Stimulated activated CD8-positive, alpha-beta memory T cell treated with anti-CD3 and anti-CD28 coated beads, Interleukin-15, amount 100 ng/mL, for 4 hours (primary cell): ENCODE results near the gene DOCK9.

Experiments used
- DNase-seq, 2 donors: peaks; one replicate each; pipeline ENCODE4 v3.0.0-alpha.2; 2020; ENCODE audit warnings: low read depth in 2 of 2

DOCK9 gene

DNA sequence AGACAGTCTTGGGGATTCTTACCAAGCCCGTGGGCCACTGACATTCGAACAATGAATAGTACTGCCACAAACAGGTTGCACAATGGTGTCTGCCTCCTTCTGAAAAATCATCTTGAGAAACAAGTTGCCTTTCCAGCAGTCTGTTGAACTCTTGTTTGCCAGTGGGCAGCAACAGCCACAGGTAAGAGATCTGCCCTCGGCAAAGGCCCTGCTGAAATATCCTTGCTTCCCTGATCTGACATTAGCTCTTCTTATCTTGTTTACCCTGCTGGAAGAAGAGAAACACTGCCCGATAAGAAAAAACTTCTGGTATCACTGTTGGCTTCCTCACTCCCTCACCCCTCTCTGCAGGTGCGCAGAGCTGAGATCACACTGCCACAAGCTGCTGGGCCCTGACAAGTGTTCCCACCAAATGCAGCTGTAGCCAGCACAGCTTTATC lies 2.0 kb downstream of the DOCK9 start:
- DNase-seq: no peak

DNA sequence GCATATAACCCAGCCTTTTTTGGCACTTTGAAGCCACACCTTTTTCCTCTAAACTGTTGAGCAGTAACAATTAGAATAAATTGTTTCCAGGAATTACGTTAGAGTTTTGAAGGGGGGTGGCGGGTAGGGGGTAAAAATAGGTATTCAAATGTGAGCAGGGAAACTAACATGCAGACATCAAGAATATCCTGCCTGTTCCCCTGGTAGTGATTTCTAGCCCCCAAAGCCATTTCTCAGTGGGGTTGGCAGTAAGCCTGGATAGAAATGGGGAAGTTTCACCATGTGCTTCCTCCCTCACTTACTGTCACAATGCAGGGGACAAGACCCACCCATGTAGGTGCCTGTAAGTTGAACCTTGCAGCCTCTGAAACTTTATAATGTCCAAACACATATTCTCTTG lies 3.8 kb downstream of the DOCK9 start:
- no peak for DNase-seq

DNA sequence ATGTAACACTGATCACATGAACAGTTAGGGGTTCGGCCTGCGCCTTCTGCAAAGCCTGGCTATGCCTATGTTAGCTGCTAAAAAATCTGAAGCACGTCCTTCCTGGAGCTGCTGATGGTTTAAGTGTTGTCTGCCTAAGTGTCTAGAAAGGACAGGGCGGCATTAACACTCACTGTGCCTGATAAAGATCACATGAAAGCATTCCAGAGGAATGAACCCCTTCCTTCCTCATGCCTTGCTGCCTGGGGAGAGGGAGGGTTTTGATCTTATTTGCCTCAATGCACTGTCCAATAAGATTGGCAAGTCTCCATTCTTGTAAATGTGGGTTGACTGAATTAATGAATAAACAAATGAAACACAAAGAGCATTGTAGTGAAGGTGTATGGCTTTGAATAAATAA lies 5.2 kb downstream of the DOCK9 start:
- DNase-seq: no peak

DNA sequence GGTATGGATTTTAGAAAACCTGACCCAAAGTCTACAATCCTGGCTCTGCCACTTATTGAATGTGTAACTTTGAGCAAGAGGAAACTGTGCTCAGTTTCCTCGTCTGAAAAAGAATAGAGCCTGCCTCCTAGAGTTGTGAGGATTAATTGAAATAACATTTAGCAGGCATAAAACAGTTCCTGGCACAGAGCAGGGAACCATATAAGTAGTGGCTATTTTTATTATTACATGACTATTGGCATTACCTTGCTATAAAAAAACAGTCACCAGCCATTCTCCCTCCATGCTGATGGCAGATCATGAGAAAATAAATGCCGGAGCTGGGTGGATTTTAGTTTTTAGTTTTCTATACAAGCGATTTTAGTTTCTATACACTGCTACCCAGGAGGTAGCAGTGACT lies 5.8 kb downstream of the DOCK9 start:
- DNase-seq: no peak

DNA sequence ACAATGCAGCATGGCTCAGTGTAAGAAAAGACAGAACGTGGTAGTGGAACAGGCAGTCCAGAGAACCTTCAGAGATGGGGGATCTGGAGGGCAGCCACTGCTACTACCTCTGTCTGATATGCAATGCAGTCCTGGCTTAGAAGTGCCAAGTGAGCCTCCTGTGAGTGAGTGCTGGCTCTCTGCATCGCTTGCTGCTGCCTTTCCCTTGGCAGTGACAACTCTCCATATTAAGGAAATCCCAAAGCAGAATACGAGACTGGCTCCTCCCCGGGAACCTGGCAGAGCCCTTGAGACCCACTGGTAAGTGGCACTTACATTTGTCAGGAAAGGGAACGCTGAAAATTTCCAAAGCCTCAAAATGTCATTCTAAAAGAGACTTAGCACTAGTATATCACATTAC lies 7.5 kb downstream of the DOCK9 start:
- DNase-seq: no peak

DNA sequence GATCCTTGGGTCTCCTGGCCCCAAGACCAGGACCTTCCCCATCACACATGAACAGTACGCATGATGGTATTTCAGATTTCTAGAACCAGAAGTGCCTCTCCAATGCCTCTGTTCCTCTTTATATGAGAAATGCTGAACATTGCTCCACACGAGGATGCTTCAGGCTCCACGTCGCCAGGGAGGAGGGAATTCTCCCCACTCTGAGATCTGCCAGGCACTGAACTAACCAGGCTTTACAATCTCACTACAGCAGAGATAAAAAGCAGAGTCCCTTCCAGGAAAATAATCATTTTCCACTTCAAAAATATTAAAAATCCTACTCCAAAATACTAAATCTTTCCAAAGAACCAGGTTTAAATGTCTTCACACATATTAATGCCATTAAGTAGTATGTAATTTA lies 10.4 kb downstream of the DOCK9 start:
- no peak for DNase-seq

DNA sequence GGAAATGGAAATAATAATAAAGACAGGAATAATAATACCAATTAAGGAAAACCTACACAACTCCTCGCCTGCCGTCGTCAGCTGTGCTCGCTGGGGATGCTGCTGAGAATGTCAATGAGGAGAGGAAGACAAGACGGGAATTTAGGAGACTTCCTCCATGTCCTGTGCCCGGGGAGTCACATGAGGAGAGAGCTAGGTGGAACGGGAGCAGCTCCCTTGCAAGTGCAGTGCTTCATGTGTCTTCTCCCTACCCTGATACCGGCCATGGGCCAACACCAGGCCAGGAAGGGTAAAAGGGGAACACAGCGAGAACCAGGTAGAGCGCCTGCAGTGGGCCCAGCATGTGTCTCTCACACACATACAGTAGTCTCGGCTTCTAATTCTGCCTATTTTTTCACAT lies 11.8 kb downstream of the DOCK9 start:
- DNase-seq: no peak

DNA sequence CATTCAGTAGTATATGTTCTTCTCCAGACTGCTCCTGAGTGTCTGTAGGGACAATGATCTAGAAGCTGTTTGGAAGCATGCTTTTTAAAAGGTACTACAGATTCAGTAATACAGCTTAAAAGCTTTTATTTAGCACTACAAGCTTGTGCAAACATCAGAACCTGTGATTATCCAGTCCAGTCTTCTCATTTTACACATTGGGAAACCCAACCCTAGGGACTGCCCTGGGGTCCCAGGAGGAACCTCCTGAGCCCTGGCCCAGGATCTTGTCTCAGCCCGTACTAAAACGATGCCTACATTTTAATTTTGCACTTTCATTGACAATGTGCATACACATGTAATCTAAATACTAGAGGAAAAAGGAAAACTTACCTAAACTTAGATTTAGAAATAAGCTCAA lies 12.5 kb downstream of the DOCK9 start:
- no peak for DNase-seq

DNA sequence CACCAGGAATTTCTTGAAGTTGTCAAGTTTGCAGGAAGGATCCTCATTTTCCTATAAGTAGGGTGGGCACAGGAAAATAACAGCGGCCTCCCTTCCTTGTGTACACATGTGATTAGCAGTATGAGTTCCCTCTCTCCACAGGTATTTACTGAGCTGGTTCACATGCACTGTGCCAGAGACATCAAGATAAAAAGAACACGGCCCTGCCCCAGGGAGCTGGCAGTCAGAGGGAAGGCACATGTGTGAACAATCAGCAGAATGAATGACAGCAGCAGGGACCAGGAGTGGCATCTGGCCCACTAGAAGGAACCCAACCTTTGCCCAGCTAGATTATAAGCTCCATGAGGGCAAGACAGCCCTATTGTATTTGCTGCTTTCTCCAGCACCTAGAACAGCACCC lies 13.9 kb downstream of the DOCK9 start:
- no peak for DNase-seq

DNA sequence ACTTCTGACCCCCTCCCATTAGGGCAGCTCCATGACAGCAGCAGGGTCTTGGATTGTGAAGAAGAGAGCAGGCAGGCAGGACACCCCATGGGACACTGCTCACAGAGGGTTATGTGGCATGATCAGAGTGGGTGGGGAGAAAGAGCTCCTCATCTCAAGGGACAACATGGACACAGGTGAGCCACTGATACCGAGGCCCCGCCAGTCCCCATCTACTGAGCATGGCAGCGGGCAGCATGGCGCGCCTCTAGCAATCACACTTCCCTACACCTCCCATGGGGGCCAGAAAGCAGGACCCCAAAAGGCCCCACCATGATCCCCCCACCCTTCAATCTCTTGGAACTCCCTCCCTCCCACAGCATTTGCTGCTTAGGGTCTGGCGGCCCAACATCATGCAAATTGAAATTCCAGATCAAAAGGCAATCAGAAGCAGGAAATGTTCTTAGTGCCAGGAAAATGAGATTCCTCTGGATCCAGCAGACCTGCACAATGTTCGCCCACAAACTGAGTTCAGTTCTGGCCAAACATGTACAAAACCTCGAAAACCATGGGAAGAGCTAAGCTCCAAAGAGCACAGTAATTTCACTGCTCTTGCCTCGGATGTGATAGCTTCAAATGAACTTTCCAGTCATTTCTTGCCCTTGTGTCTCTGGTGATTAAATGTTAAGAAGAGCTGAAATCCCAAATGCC lies 14.8 kb downstream of the DOCK9 start:
- no peak for DNase-seq

DNA sequence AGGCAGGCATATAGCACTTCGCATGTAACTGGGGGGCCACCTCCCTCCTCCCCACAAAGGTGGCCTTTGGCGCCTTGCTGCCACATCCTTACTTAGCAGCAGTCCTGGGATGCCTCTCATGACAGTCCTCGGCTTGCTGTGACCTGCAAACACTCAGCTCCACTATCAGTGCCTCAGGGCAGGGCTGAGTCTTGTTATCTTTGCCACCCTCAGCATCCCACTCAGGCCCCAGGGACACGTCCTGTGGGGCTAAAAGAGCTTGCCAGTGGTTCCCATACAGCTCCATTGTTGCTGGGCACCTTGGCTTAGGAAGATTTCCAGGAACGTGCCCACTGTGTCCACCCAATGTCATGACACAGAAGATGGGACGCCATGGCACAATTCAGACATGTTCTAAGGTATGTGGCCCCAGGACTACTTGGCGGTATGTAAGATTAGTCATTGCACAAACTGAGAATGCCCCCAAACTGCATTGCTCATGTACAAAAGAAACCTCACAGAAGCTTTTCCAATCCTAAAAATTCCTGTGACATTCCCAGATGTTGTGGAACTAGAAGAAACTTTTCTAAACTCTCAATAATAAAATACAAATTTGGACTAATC lies 16.3 kb downstream of the DOCK9 start:
- DNase-seq: no peak

DNA sequence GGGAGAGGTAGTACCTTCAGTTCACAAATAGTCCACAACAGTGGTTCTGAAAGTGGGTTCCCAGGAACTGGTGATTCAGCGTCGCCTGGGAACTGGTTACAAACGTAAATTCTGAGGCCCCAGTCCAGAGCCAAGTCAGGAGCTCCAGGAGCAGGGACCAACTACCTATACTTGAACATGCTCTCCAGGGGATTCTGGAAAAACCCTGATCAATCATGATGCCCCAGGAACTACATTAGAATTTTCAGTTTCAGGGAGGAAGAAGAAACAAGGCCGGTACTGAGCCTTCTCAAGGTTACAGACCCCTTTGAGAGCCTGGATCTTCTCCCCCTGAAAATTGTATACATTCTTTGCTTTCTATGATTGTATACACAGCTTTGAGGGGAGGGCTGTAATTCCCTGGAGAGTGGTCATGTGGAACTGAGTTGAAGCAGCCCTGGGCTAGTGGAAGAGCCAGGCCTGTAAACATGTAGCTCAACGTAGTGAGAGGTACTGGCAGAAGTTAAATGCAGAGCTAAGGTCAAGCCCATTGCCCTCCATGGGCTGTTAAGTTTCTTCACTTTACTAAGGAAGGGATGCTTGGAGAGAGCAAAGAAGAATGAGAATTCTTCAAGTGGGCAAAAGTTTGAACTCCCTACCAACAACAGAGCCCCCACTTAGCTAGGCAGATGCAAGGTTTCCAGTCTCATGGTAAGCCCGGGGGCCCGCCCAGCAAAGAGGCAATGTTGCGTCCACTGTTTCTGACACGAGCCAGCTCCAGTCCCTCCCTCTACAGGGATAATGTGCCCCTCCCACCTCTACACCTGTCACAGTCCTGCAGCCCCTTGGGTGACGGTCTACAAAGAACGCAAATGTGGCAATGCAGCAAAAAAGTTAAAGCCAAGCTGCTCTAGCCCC lies 17.0 kb downstream of the DOCK9 start:
- no peak for DNase-seq

DNA sequence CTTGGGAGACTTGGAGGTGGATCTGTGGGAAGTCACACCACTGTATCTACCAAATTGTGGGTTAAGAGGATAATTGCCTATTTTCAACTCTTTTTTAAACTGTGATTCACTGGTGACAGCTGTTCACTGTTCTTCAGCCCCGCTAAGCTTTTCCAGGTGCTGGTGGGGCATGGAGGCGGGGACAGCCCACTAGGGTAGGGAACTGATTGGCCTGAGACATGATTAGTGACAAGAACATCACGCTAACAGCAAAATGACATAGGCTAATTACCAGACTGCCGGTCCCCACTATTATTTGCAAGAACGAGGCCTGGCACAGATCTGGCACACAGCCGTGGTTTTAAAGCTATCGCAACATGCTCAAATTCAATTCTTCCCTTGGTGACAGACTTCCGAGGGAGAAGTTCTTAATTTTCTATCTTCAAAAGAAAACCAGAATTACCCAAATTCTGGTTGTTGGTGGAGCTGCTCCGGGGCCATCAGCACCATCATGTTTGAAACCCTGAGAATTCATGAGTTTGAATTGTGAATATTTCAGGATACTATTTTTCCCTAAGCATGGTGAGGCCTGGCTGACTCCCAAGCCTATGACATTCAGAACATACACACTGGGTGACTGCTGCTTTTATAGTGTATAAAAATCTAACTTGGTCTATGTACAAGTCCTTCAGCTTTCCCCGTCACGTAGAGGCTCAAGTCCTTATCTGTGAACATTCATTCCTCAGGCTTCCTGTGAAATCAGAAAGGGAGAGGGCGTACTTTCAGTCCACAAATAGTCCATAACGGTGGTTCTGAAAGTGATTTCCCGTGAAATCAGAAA lies 17.9 kb downstream of the DOCK9 start:
- no peak for DNase-seq

DNA sequence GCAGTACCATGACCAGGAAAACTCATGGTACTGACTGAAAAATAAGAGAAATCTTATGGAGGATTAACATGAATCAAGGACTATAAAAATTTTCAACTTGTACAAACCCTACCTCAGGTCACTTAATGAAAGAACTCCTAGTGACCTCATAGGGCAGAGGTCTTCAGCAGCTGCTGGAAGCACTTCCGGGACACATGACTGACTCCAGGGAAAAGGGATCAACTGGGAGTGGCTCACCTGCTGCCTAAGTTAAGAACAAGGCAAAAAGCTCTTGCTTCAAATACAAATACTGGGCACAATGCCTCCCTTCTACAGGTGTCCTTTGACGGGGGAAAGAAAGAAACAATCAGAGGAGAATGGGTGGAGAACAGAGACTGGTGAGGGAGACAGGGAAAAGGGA lies 18.6 kb downstream of the DOCK9 start:
- no peak for DNase-seq

DNA sequence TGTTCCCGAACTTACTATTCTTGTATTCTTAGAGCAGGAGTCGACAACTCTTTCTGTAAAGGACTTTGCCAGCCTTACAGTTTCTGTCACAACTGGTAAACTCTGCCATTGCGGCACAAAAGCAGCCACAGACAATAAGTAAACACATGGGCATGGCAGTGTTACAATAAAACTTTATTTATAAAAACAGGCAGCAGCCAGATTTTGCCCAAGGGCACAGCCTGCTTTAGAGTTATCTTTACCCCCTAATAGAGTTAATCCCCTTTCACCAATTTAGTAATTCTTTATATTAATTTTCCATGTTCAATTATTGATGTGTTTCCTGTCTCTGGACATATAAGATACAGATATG lies 19.4 kb downstream of the DOCK9 start:
- DNase-seq: no peak

DNA sequence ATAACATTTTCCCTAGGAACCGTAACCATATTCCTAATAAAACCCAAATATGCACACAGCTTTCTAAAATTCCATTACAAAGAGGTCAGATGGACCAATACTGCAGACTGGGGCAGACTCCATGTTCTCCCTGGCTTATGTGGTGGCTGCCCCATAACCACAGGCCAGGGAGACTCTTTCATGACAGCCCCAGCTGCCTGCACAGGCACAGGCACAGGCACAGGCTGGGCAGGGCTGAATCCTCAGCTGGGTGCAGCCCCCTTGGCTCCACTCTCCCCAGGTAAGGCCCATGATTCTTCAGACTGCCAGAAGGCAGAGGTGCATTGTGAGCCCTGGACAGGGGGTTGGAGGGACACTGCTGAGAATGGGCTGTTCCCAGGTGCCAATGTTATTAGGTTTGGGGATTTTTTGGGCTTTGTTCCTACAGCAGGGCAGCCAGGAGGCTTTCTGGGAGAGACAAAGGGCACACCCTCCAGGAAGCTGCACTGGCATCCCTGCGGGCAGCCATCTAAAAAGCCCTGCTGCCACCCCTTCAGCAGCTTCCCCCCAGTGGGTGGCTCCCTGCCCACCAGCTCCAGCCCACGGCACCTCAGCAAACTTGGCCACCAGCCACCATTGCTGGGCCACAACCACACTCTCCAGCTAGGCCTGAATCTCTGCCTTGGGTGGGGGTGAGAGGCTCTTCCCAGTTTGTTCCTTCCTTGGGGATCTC lies 20.0 kb downstream of the DOCK9 start:
- DNase-seq: no peak

DNA sequence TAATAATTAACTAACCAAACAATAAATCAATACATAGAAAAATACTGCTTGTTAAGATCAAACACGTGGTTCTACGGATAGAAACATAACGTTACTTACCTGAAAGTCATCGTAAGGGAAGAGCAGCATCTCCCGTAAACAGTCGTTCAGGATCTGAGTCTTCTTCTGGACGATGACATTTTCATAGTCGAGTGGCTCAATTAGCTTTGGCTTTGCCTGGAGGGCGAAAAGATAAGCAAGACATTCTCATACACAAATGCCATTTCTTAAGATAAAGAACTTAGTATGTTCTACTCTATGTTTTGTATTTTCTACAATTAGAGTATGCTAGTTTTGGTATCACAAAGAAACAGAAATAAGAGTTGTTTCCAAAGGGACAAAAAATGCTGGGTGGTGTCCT lies 22.5 kb downstream of the DOCK9 start:
- DNase-seq: no peak

DNA sequence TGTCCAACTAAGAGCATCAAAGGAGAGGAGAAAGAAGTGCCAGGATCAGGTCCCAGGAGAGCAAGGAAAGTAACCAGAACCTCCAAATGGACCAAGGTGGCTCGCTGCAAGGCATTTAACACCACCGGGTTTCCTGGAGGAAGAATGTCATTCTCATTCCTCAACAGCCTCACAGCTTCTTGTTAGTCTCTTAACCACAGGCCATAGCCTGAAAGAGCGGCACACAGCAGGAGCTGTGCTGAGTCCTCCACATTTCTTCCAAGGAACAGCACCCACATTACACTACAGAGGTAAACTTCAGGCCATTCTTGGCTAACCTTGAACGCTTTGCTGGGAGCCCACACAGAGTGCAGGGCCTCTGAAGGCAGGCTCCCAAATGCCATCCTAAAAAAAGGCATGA lies 23.6 kb downstream of the DOCK9 start:
- no peak for DNase-seq

DNA sequence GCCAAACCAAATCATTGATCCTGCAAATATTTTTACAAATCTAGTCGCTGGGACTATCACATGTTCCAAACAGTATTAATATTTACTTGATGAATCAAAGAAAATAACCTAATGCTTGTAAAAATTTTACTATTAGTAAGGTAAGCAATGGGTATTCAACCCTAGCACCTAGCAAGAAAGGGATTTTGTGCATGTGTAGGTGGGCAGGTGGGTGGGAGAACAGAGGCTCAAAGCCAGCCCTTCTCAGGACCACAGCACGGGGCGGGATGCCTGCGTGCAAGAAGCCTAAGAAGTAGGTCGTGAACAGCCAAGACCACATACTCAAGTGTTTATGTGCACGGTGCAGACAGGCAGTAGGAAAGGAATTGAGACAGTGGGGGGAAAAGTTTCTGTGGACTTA lies 26.6 kb downstream of the DOCK9 start:
- DNase-seq: no peak

DNA sequence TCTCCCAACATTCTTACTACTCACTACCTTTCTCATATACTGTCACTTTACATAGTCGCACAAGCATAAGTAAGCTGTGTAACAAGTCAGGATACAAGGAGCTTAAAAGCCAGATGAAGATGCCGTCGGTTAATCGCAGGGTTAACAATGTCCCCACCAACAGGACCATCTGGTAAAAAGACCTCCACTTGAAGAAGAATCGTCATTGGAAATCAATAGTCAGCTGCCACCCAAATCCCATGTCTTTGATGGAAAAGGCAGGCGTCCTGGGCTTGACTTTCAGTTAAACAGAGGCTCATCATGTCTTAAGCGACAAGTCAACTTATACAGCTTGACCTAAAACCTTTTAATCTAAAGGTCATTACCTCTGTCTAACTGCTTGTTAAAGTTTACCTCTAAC lies 27.2 kb downstream of the DOCK9 start:
- DNase-seq: no peak

DNA sequence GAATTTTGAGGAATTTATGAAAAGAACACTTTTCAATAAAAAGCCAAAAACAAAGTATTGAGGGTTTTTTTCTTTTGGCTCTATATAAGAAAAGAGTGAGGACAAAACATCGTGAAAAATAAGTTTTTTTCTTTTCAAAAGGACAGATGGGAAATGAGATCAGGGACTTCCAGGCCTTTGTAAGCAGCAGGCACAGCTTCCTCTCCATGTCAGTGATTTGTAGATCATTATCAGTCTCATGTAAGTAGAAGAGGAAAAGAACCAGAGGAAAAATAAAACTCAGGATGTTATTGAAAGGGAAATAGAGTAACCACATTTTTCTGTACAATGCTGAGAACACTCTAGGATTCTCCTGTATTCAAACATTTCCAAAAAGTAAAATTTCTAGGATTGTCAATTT lies 29.9 kb downstream of the DOCK9 start:
- no peak for DNase-seq
